Measurements from ENCODE around the gene APAF1.

The APAF1 gene

GRCh38 chr12:98678236-98678945 lies 33.3 kb downstream of the APAF1 start:
- DNase-seq: no peak
- Histone ChIP-seq H3K79me2 (ENCODE audit: insufficient read depth, low read length) (no peaks in the 10 kb centered on the region), H3K4me3 (ENCODE audit: low read depth in 1 of 2, low read length in 2 of 2) (no peak overlapping the region), H3K9ac (ENCODE audit: low read depth, low read length) (no peak overlapping the region), H4K20me1 (ENCODE audit: insufficient read depth, low read length) (no peaks in the 10 kb centered on the region), H3K9me3 (ENCODE audit: insufficient read depth, low read length, severe bottlenecking) (no peaks in the 10 kb centered on the region), H3K27me3 (ENCODE audit: insufficient read depth, low read length, poor library complexity) (no peaks in the 10 kb centered on the region), H3K27ac (ENCODE audit: low read length) (no peak overlapping the region), H3K36me3 (ENCODE audit: insufficient read depth, low read length) (peaks cover 57% of the 10 kb centered on the region), H3K4me2 (ENCODE audit: insufficient read depth, low read length) (no peak overlapping the region), H2AFZ (ENCODE audit: low read depth, low read length) (no peak overlapping the region), H3K4me1 (ENCODE audit: insufficient read depth, low read length) (no peaks in the 10 kb centered on the region)
- ATAC-seq (ENCODE audit: insufficient read depth, low read depth): no peak
- no peak for TF ChIP-seq EZH2 (IDR thresholded peaks at IDR 0.05; ENCODE audit: borderline replicate concordance, low read depth, low read length, severe bottlenecking)
- TF ChIP-seq, protein P1, sequence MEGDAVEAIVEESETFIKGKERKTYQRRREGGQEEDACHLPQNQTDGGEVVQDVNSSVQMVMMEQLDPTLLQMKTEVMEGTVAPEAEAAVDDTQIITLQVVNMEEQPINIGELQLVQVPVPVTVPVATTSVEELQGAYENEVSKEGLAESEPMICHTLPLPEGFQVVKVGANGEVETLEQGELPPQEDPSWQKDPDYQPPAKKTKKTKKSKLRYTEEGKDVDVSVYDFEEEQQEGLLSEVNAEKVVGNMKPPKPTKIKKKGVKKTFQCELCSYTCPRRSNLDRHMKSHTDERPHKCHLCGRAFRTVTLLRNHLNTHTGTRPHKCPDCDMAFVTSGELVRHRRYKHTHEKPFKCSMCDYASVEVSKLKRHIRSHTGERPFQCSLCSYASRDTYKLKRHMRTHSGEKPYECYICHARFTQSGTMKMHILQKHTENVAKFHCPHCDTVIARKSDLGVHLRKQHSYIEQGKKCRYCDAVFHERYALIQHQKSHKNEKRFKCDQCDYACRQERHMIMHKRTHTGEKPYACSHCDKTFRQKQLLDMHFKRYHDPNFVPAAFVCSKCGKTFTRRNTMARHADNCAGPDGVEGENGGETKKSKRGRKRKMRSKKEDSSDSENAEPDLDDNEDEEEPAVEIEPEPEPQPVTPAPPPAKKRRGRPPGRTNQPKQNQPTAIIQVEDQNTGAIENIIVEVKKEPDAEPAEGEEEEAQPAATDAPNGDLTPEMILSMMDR (IDR thresholded peaks at IDR 0.05; ENCODE audit: borderline replicate concordance, extremely low read depth, low read length, poor library complexity, severe bottlenecking): no peak

- no peaks in the 10 kb centered on the region for H4K20me1 ChIP-seq (ENCODE audit: insufficient read depth, low read length)
- H3K4me1 ChIP-seq (ENCODE audit: insufficient read depth, low read length): no peaks in the 10 kb centered on the region
- H3K9me3 ChIP-seq (ENCODE audit: insufficient read depth, low read length, severe bottlenecking): no peaks in the 10 kb centered on the region
- H3K27me3 ChIP-seq (ENCODE audit: insufficient read depth, low read length, poor library complexity): no peaks in the 10 kb centered on the region
- no peak overlapping the region for H3K9ac ChIP-seq (ENCODE audit: low read depth, low read length)
- no peak overlapping the region for H3K4me3 ChIP-seq (ENCODE audit: low read depth in 1 of 2, low read length in 2 of 2)
- no peak for DNase-seq
- ATAC-seq (ENCODE audit: insufficient read depth, low read depth): no peak
- H2AFZ ChIP-seq (ENCODE audit: low read depth, low read length): no peak overlapping the region
- no peak overlapping the region for H3K4me2 ChIP-seq (ENCODE audit: insufficient read depth, low read length)
- H3K79me2 ChIP-seq (ENCODE audit: insufficient read depth, low read length): no peaks in the 10 kb centered on the region
- no peak overlapping the region for H3K27ac ChIP-seq (ENCODE audit: low read length)
- TF ChIP-seq, protein P1 (IDR thresholded peaks at IDR 0.05; ENCODE audit: borderline replicate concordance, extremely low read depth, low read length, poor library complexity, severe bottlenecking): no peak
- TF ChIP-seq EZH2 (IDR thresholded peaks at IDR 0.05; ENCODE audit: borderline replicate concordance, low read depth, low read length, severe bottlenecking): no peak
- peaks cover 62% of the 10 kb centered on the region for H3K36me3 ChIP-seq (ENCODE audit: insufficient read depth, low read length)
Observed at GRCh38 chr12:98678946-98679610, 34.0 kb downstream of the APAF1 start.

- Histone ChIP-seq H3K27ac (ENCODE audit: low read length) (no peak overlapping the region), H3K4me2 (ENCODE audit: insufficient read depth, low read length) (no peak overlapping the region), H3K4me3 (ENCODE audit: low read depth in 1 of 2, low read length in 2 of 2) (no peak overlapping the region), H3K4me1 (ENCODE audit: insufficient read depth, low read length) (no peaks in the 10 kb centered on the region), H3K36me3 (ENCODE audit: insufficient read depth, low read length) (peaks cover 62% of the 10 kb centered on the region), H3K27me3 (ENCODE audit: insufficient read depth, low read length, poor library complexity) (no peaks in the 10 kb centered on the region), H3K9me3 (ENCODE audit: insufficient read depth, low read length, severe bottlenecking) (no peaks in the 10 kb centered on the region), H2AFZ (ENCODE audit: low read depth, low read length) (no peak overlapping the region), H4K20me1 (ENCODE audit: insufficient read depth, low read length) (no peaks in the 10 kb centered on the region), H3K9ac (ENCODE audit: low read depth, low read length) (no peak overlapping the region), H3K79me2 (ENCODE audit: insufficient read depth, low read length) (no peaks in the 10 kb centered on the region)
- DNase-seq: no peak
- TF ChIP-seq, protein P1 (IDR thresholded peaks at IDR 0.05; ENCODE audit: borderline replicate concordance, extremely low read depth, low read length, poor library complexity, severe bottlenecking): no peak
- TF ChIP-seq EZH2 (IDR thresholded peaks at IDR 0.05; ENCODE audit: borderline replicate concordance, low read depth, low read length, severe bottlenecking): no peak
- ATAC-seq (ENCODE audit: insufficient read depth, low read depth): no peak
Observed at GRCh38 chr12:98679611-98680005, 34.5 kb downstream of the APAF1 start.
